H1 (cell line): Measurements from ENCODE around the gene SYTL2. TPM values are rescaled to one million over a fixed set of nuclear protein-coding genes. Genes with fewer than 3 reads are reported as not detected.

Experiments used
- CEBPB ChIP-seq: IDR thresholded peaks from 2 replicates; pipeline ENCODE4 v1.6.1; 2012; ENCODE audit warnings: low read depth, low read length
- JUN ChIP-seq: IDR thresholded peaks from 2 replicates; pipeline ENCODE4 v1.6.1; 2011; ENCODE audit warnings: low read depth, mild to moderate bottlenecking, improper control_type of control experiment, low read length
- POLR2A ChIP-seq, 2 experiments: IDR thresholded peaks; 1 replicate in 1 of 2; 2 replicates in 1 of 2; pipeline ENCODE4 v1.6.1; 2011; ENCODE audit warnings: low read depth in 2 of 2, low read length in 2 of 2, mild to moderate bottlenecking in 2 of 2; ENCODE audit errors: control extremely low read depth in 1 of 2
- SIN3A ChIP-seq, 2 experiments: IDR thresholded peaks in 1 of 2; conservative IDR thresholded peaks in 1 of 2; 2 replicates each; pipeline ENCODE4 v1.6.1; 2011 to 2012; ENCODE audit warnings: low read length in 2 of 2, improper control_type of control experiment in 1 of 2, low read depth in 1 of 2, mild to moderate bottlenecking in 1 of 2
- SP1 ChIP-seq: IDR thresholded peaks from 2 replicates; pipeline ENCODE4 v1.6.1; 2011; ENCODE audit warnings: low read depth, low read length
- polyA plus RNA-seq, 7 experiments: library from polyadenylated mRNA; depleted of rRNA in 3 of 7; stranded (reverse) in 5 of 7; unstranded in 2 of 7; fragments of >200 nt in 5 of 7; fragments of 200-250 nt in 2 of 7; gene quantifications; 1 replicate in 5 of 7; 2 replicates in 1 of 7; 4 replicates in 1 of 7; pipeline versions ENCODE4 v1.2.1 to v1.2.3, GENCODE V29; 2011 to 2013; ENCODE audit warnings: missing spikeins in 2 of 7, mixed read lengths in 2 of 7
- total RNA-seq: library from RNA; stranded (reverse); fragmentation: NEBNext Ultra II Directional; extraction: Animal tissue kit (Norgen Biotek cat#: 25700); gene quantifications from 2 replicates; pipeline ENCODE4 v1.2.1, GENCODE V29; 2021

The SYTL2 gene
- total and polyA plus RNA-seq, 2 of the 8 experiments (the other 6 are each of a cell fraction or from before 2014, with no cell fraction given), result 1.3 to 9.1 TPM

DNA sequence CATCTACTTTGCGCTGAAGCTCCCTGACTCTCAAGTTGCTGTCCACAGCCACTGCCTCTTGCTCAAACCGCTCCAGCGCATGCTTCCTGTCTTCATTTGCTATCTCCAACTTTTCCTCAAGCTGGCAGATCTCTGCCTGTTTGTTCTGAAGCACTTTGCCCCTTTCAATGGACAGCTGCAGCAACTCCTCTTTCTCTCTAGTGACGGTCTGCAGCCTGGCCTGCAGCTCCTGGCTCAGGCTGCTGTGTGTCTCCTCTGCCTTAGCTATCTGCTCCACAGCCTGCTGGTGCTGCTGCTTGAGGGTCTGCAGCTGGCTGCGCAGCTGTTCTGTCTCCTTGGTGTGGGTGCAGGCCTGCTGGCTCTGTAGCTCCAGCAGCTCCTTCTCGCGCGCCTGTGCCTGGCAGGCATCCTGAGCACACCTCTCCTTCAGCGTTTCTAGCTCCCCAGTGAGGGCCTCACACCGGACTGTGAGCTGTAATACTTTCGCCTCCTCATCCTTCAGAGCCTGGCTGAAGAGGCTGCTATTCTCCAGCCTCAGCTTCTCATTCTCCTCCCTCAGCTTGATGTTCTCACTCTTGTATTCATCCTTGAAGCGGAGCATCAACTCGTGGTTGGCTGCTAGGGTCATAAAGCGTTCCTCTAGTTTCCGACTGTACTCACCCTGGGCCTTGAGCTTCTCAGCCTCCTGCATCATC lies 125.7 kb downstream of the SYTL2 start (continued):
- TF ChIP-seq SIN3A (conservative IDR thresholded peaks at IDR 0.05 in 1 of 2, IDR thresholded peaks at IDR 0.05 in 1 of 2; ENCODE audit: low read depth in 1 of 2, low read length in 2 of 2) (no peak), JUN (no peak), SP1 (no peak), POLR2A (IDR thresholded peaks at IDR 0.05; ENCODE audit: control extremely low read depth in 1 of 2, low read depth in 2 of 2, low read length in 2 of 2) (no peak), CEBPB (no peak)
- TF ChIP-seq, all 59 proteins: peak for 0
